Uterus (tissue), 2 donors: ENCODE measurements around the gene TPRA1.

Experiments
- POLR2A ChIP-seq, 2 donors: fragments of 450-650 bp; IDR thresholded peaks; one replicate each; pipeline ENCODE4 v1.6.1; 2016; ENCODE audit warnings: antibody characterized with exemption in 2 of 2, mild to moderate bottlenecking in 1 of 2, moderate library complexity in 1 of 2
- TF ChIP-seq, protein P1 (sequence below), 4 experiments: fragments of 200-600 bp in 2 of 4; fragments of 450-650 bp in 2 of 4; sonication (generic) in 2 of 4; IDR thresholded peaks; one replicate each; pipeline ENCODE4 v1.5.1; 2016 to 2019; ENCODE audit warnings: antibody characterized with exemption in 4 of 4, mild to moderate bottlenecking in 2 of 4, moderate library complexity in 1 of 4

- TF ChIP-seq, protein P1, sequence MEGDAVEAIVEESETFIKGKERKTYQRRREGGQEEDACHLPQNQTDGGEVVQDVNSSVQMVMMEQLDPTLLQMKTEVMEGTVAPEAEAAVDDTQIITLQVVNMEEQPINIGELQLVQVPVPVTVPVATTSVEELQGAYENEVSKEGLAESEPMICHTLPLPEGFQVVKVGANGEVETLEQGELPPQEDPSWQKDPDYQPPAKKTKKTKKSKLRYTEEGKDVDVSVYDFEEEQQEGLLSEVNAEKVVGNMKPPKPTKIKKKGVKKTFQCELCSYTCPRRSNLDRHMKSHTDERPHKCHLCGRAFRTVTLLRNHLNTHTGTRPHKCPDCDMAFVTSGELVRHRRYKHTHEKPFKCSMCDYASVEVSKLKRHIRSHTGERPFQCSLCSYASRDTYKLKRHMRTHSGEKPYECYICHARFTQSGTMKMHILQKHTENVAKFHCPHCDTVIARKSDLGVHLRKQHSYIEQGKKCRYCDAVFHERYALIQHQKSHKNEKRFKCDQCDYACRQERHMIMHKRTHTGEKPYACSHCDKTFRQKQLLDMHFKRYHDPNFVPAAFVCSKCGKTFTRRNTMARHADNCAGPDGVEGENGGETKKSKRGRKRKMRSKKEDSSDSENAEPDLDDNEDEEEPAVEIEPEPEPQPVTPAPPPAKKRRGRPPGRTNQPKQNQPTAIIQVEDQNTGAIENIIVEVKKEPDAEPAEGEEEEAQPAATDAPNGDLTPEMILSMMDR (IDR thresholded peaks at IDR 0.05): no peak
- no peak for TF ChIP-seq POLR2A (IDR thresholded peaks at IDR 0.05)
These were observed 58.7 kb downstream of the TPRA1 start for GRCh38 chr3:127531821-127532220.
